GM19324 (cell line): Measurements from ENCODE around the gene SRRM2.

ENCODE experiments used
- ATAC-seq: cut with Tn5 transposase; IDR thresholded peaks from one replicate; pipeline ENCODE4 v1.9.1; 2021; ENCODE audit warnings: mild to moderate bottlenecking, moderate library complexity; ENCODE audit not compliant: unreplicated experiment, low FRiP score

Gene SRRM2

GRCh38 chr16:2737895-2738418, 14.5 kb upstream of the SRRM2 start:
- ATAC-seq: no peak

- ATAC-seq: no peak
Observed at GRCh38 chr16:2738615-2739014, 13.8 kb upstream of the SRRM2 start.

GRCh38 chr16:2739625-2740430, 12.6 kb upstream of the SRRM2 start:
- no peak for ATAC-seq

DNA sequence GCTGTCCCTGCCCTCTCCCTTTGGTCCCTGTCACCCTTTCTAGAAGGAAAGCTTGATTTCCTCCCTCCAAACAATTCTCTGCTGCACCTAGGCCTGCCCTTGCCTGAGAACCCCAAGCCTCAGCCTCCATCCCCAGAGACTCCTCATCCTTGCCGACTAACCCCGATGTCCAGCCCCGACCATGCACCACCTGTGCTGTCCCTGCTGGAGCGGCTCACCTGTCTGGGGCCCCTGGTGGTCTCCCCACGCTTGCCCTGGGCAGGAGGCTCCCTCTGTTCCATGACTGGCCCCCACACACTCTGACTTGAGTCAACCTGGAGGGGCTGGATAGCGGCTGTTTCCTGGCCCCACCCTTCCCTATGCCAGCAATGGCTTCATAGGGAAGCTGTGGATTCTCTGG, 12.0 kb upstream of the SRRM2 start:
- no peak for ATAC-seq

GRCh38 chr16:2741168-2741567, 11.3 kb upstream of the SRRM2 start:
- ATAC-seq: no peak

DNA sequence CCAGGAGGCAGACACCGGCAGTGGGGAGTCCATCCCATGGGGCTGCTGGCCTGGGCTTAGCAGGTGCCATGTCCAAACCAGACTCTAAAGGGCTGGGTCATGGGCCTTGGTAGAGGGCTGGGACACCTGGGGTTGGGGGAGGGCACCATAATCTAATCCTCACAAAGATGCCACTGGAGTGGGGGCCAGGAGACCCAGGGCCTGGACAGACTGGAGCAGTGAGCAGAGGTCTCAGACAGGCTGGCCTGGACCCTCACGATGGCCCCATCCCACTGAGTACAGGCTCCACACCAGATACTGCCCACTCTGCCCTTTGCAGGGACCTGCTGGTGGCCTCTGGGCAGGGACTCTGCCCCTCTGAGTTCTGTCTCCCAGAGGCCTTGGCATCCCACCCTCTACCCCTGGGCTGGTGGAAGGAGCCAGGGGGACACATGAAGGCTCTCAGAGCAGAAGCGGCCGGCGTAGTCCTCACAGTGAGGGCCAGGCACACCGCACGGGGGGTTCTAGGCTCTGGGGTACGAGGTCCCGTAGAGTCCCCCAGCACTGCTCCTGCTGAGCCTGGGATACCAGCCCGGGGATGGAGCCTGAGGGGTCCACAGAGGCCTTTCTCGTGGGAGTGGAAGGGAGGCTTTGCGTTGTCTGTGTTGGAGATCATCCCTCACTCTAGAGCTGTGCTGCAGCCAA, 10.0 kb upstream of the SRRM2 start:
- no peak for ATAC-seq

DNA sequence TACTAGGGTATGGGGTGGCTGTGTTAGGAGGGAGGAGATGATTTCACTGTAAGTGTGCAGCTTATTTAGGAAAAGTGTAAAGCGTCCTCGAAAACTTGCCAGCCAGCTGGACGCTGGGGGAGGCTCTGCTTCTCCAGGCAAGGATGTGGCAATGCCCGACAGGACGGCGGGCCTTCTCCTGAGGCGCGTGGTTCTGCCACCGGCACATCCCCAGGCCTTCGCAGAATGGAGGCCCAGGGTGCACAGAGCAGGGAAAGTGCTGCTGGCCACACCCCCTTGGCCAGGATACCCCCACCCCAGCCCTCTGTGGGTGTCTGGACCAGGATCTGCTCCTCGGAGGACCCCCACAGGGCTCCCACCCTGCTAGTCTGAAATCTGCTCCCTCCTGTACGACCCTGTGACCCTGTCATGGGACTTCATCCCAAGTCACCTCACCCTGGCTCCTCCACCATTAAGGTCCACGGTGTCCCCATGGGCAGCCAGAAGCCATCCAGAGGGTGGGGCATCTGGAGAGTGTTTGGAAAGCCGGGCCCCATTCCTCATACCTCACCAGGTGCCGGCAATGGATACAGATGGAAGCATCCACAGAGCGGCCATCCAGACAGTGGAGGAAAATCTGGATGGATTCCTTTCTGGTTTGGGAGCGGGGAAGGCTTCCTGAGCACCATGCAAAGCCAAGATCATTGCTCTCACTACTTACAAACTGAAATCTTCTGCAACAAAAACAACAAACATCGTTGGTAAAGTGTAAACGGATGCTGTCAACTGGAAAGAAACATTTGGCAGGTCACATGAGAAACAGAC, 9.2 kb upstream of the SRRM2 start:
- ATAC-seq: no peak

- ATAC-seq: no peak
Observed at GRCh38 chr16:2744711-2745110, 7.7 kb upstream of the SRRM2 start.

DNA sequence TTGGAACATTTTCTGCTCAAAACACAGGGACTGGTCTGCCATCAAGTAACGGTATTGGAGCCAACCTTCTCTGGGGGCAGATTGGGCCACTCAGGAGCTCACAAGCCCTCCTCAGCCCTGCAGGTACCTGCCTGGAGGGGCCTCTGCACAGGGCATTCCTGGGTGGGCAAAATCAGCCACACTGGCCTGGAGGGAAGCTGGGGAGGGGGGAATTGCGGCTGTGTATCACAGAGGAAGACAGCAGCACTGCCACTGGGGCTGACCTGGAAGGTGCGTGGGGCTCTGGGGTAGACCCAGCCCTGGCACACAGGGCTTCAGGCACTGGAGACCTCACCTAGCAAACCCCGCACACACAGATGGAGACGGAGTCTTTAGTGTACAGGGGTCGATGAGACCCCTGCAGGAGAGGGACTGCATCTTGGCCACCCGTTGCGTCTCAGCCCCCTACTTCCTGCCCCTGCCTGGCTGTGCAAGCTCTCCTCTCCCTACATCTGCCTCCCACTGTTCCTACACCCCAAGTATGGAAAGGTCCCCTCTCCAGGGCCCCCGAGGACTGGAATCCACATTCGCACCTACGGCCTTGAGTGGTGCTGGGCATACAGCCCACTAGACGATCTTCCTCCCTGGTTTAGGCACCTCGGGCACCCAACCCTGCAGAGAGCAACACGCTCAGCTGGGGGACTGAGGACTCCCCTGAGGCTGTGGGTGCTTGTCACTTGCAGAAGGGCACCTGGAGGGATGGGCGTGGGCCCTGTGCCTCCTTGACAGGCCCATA, 7.1 kb upstream of the SRRM2 start:
- no peak for ATAC-seq

DNA sequence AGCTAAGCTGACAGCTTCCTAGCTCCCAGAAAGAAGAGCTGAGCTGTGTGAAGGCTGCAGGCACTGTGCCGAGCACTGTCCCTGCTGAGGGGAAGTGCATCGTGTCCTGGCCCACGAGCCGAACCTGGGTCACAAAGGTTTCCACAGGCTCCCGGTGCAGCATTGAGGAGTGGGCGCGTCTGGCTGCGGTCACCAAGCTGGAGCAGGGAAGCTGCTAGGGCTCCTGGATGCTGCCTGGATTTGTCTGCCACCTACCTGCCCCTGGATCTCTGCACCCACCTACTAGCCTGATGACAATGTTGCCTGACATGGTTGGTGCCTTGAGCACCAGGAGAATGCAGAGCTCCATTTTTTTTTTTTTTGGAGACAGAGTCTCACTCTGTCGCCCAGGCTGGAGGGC, 6.5 kb upstream of the SRRM2 start:
- ATAC-seq: no peak

DNA sequence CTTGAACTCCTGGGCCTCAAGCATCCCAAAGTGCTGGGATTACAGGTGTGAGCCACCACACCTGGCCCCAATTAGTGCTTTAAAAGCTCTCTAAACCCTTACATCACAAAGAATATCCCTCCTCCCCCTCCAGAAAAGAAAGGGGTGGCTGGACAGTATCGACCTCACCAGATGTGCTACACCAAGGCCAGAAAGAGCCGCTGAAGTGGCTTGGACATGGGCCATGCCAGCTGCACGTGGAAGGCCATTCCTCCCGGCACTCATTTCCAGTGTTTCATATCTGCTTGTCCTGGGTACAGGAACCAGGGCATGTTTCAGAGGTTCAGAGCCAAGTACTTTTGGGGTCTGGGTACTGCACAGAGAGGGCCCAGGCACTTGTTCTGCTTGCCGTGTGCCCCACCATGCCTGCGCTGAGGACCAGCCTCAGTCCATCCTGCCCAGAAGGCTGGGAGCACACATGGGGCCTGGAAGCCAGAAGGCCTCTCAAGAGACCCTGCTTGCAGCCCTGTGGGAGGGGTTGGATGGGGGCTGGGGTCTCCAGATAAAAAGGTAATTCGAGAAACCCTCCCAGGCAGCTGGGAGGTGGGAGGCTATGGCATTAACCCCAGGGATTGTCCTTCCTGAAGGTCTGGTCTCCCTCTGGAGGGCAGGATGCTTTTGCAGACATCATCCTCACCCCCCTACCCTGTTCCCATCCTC, 3.5 kb upstream of the SRRM2 start:
- ATAC-seq: no peak

- ATAC-seq: no peak
Observed at GRCh38 chr16:2749476-2749875, 3.0 kb upstream of the SRRM2 start.

- ATAC-seq: no peak
Observed at GRCh38 chr16:2749936-2750335, 2.5 kb upstream of the SRRM2 start.

DNA sequence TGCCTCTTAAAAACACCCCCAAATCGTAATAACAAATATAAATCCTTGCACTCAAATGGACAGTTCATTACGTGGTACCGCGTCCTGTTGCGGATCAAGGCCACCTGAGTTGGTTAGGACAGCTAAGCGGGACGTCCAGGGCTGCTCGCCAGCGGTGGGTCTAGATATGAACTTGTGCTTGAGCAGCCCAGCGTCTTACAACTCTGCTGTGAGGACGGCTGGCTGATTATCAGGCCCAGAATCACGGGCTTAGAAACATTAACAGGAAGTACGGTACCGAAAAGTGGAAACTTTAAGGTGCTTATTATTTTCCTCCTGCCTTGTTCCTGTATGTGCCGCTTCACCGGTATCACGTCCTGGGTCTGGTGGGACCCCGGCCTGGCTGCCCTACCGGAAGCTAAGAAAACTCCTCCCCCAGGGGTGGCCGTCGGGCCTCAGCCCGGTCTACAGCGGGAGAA, 832 bp upstream of the SRRM2 start:
- ATAC-seq: peak; percentile 36

DNA sequence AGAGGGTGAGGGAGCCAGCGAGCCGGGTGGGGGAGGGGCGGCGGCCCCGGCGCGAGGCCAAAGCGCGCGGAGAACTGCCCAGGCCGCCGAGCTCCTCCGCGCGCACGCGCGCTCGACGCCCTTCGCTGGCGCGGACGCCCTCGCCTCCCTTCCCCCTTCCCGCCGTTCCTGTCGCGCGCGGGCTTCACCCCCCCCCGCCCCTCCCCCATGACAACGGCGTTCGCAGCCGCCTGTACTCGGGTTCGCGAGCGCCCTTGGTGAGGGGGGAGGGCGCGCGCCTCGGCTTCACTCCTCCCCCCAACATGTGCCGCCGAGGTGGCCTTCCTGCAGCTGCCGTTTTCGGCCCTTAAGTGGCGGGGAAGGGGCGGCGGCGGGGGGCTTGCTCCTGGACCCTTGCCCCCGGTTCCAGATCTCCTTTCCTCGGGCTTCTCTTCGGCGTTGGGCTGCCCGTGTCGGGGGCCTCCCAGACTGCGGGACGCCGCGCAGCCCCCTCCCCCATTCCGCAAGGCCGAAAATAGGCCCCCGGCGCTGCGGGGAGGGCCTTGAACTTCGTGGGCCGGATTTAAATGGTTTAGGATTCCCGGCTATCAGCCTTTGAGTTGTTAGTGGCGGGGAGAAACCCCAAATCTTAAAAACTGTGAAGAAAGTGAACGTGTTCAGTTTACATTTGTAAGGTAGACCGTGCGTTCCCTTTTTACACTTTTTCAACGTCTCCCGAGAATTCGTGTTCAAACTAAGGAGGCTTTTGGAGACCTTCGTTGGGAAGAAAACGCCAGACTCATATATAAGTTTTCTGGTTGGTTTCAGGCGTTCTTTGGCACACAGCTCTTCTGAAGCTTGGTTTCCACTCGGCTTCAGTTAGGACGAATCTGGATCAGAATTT, 653 bp downstream of the SRRM2 start:
- ATAC-seq: peak; percentile 42

GRCh38 chr16:2753733-2754020, 1.2 kb downstream of the SRRM2 start:
- no peak for ATAC-seq

DNA sequence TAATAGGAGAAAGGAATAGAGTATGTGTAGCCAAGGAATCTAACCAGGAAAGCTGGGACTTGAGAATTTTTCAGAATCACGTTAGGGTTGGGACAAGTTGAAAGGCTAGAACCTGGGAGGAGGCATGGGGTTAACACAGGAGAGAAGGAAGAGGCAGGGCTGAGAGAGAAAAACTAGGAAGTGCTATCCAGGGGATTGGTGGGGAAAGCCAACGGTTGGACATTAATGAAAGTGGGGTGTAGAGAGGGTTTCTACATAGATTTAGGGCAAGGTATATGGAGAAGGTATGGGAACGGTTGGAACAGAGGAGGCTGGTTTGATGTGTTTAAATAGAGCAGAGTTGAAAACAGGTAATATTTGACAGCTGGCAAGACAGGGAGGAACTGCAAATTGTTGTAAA, 2.7 kb downstream of the SRRM2 start:
- no peak for ATAC-seq

- no peak for ATAC-seq
Observed at GRCh38 chr16:2756288-2757015, 4.0 kb downstream of the SRRM2 start.
